DOHH2 (cell line): ENCODE data around the gene DEFB113.

Source experiments
- CTCF ChIP-seq: fragments of 200-600 bp; sonication (generic); IDR thresholded peaks from one replicate; pipeline ENCODE4 v1.5.1; 2014; ENCODE audit warnings: antibody characterized with exemption, mild to moderate bottlenecking, low read depth, low read length; ENCODE audit not compliant: poor library complexity, severe bottlenecking
- EZH2phosphoT487 ChIP-seq: fragments of 200-600 bp; sonication (generic); IDR thresholded peaks from 2 replicates; pipeline ENCODE4 v1.6.1; 2017; ENCODE audit warnings: borderline replicate concordance, mild to moderate bottlenecking, antibody characterized with exemption, low read length, moderate library complexity, mixed read lengths

- TF ChIP-seq CTCF (no peak), EZH2phosphoT487 (no peak)
Observed at GRCh38 chr6:49934770-49935169, 34.7 kb downstream of the DEFB113 start.
